NCI-H146 (cell line): ENCODE measurements around the gene ANKRD33B.

ENCODE experiments used
- DNase-seq: peaks from one replicate; lab custom pipeline; 2025; lab: John Stamatoyannopoulos, UW

The ANKRD33B gene

DNA sequence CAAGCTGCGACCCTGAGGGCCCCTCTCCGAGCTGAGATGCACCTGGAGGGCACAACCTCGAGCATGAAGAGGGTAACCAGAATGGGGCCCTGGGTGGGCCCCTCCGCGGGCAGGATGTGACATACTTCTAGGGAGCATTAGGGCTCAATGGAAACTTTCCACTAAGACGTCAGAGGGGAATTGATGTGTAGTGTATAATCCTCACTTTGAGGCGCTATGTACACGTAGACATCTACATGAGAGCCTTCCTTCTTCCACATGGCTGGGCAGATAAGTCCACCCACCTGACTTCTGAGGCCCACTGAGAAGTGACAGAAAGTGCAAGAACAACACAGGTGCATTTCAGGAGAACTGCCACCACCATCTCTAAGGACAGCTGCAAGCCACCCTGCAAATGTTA lies 136.1 kb downstream of the ANKRD33B start:
- no peak for DNase-seq

DNA sequence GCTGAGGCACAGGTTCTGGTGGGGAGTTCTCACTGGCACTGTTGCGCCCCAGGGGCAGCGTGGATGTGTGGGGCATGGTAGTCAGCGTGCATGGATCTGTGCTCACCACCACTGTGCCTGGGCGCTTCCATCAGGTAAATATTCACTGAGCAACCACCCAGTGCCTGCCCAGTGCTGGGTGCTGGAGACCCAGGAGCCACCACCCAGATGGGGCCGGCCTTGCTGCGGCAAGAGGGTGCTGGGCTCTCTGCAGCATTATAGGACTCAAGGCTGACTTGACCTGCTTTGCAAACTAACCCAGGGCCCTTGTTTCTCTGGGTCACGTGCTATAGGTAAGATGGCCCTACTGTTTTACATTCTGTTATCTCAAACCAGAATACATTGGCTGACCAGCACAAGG lies 136.6 kb downstream of the ANKRD33B start:
- DNase-seq: no peak

DNA sequence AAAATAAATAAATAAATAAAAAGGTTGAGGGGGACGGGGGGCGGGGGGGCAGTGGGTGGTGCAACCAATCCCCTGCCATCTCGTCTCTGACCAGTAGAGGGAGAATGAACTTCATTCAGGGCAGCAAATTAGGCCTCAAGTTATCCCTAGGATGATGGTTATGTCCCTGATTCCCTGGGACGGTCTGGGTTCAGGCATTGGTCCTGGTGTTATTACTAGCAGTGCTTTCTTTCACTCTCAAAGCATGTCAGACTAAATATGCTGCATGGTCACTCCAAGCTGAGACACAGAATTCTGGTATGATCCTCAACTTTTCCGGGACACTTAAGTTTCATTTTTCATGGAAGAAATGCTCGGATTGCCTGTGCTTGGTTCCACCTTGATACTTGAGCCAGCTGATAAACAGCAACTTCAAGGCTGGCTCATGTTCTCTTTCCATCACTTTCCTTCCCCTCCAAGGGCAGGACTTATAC lies 137.7 kb downstream of the ANKRD33B start:
- DNase-seq: peak; percentile 4

DNA sequence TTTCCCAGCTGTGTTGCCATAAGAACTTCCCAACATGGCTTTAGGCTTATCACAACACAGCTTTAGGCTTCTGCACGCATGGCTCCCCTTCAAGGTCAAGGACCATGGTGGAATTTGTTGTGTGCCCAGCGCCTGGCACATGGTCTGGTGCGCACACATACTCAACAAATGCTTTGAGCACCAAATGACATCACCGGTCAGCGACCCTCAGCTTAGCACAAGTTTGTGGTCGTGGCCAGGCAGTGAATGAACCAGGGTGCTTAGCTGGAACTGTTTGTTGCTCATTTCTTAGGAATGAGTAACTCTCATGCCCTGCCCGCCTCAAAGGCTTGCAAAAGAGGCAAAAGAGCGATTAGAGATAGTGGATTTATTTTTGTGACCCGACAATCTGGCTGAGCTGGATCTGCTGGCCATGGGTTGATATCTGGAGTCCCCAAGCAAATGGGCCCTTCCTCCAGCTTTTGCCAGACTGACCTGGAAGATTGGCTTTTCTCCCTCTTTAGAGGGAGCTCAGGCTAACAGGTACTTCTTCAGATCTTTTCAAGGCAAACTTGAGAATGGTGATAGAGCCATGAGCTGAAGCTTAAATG lies 138.3 kb downstream of the ANKRD33B start:
- DNase-seq: no peak

DNA sequence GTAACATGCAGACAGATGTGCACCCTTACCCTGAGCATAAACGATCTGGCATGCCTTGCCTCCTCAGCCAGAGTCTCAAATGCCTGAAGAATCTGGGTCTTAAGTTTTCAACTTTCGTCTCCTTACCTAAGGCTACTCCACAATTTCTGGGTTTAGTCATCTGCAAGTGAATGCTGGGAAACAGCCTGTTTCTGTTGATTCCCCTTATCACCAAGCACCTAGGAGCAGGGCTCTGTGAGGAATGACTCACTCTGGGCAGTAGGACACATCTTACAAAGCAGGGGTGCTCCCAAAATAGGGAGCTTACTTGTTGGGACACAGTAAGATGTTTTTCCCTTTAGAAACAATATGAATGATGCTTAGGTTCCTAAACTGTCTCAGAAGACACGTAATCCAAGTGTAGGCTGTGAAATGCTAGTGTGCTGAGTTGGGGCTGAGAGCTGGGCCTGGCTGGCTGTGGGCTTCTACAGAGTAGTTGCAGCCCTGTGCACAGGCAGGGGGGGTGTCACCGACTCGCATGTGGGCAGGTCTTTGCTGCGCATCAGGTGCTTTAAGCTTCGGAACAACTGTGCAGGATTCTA lies 139.1 kb downstream of the ANKRD33B start:
- DNase-seq: no peak

DNA sequence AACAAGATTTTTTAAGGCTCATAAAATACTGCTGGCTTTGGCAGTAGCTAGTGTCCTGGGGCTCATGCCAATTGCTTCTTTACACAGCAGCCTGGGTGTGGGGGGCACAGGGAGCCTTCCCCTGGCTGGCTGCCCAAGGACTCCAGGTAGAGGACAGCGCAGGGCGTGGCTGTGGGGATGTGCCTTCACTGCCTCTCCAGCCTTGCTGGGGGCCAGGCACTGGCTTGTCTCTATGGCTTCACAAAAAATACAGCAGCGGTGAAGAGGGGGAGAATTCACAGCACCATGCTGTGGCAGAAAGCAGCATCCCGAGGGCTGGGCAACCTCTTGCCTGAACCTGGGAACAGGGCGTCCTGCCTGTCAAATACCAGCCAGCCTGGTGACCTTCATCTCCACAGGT lies 139.8 kb downstream of the ANKRD33B start:
- DNase-seq: no peak

DNA sequence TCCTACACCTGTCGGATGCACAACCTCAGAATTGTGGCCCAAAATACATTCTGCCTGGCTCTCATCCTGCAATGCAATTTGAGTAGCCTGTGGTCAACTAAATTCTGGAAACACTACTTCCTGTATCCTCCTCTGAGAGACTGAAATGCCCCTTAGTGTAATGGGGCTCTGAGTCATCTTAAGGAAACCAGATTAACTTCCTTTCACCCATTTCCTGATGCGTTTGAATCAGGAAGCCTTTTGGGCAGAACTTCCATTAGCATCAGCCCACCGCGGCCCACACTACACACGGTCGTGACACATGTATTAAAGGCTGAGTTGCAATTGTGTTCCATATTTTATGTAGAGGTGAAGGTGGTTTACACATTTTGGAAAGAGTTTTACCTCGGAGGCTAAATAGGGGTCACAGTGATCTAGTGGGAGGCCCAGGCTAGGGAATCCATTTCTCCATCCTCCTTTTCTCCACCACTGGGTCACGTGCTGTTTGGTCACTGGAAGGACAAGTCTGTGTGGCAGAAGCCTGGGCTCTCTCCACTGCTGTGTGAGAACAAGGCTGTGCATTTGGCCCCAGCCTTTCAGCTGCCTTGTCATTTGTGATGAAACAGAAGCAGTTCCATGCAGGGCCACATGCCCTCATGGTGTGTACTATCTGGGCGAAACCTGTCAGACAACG lies 141.2 kb downstream of the ANKRD33B start:
- no peak for DNase-seq

DNA sequence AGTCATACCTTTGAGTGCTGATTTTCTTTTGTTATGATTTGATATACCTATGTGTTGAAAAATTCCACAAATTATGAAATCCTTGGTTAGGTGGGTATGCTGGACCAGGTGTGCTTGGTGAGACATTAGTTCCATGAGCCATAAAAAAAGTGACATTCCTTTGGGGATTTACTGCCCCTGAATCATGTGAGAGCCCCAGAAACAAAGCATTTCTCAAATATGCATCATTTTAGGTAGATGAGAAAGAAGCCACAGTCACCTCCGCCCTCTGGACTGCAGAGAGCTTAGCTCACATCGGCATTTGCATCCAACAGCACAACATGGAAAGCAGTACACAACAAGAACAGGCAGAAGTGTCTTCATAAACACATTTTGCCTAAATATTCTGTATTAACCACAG lies 141.9 kb downstream of the ANKRD33B start:
- DNase-seq: no peak

DNA sequence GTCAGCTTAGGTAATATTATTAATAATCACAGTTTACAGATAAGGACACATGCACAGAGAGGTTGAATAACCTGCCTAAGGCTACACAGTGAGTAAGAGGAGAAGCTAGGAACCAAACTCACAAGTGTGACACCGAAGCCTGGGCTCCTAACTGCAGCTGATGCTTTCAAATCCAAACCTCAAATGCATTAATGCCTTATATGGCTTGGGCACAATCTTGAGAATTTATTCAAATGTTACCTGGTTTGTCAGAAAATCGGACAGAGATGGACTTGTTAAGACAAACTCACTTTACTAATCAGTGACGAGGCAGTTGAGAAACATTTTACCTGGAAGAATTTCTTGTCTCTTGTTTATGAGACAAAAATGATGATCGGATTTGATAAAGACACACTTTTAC lies 142.5 kb downstream of the ANKRD33B start:
- DNase-seq: no peak
